GM06990 (cell line): ENCODE results near the gene TMEM229B.

Source experiments
- DNase-seq: peaks from one replicate; pipeline ENCODE4 v3.0.0-alpha.2; 2011; ENCODE audit not compliant: insufficient read length; ENCODE audit errors: extremely low read depth
- H3K27me3 ChIP-seq: replicated peaks from 2 replicates; pipeline ENCODE4 v1.6.0; 2011; ENCODE audit warnings: low read length; ENCODE audit not compliant: control insufficient read depth, insufficient read depth
- H3K36me3 ChIP-seq: 2 replicates; pipeline ENCODE4 v1.5.1; 2011; ENCODE audit warnings: low read length; ENCODE audit not compliant: control insufficient read depth, insufficient read depth
- H3K4me3 ChIP-seq: replicated peaks from 2 replicates; pipeline ENCODE4 v1.5.1; 2011; ENCODE audit warnings: low read depth, mild to moderate bottlenecking, control low read depth, low read length
- TF ChIP-seq, protein P1 (sequence below): IDR thresholded peaks from 2 replicates; pipeline ENCODE4 v1.5.1; 2011; ENCODE audit warnings: low read length, control low read depth, mild to moderate bottlenecking, inconsistent platforms; ENCODE audit not compliant: insufficient read depth, poor library complexity, severe bottlenecking

The TMEM229B gene

GRCh38 chr14:67483579-67484285 is 4.8 kb downstream of the TMEM229B start:
- TF ChIP-seq, protein P1, sequence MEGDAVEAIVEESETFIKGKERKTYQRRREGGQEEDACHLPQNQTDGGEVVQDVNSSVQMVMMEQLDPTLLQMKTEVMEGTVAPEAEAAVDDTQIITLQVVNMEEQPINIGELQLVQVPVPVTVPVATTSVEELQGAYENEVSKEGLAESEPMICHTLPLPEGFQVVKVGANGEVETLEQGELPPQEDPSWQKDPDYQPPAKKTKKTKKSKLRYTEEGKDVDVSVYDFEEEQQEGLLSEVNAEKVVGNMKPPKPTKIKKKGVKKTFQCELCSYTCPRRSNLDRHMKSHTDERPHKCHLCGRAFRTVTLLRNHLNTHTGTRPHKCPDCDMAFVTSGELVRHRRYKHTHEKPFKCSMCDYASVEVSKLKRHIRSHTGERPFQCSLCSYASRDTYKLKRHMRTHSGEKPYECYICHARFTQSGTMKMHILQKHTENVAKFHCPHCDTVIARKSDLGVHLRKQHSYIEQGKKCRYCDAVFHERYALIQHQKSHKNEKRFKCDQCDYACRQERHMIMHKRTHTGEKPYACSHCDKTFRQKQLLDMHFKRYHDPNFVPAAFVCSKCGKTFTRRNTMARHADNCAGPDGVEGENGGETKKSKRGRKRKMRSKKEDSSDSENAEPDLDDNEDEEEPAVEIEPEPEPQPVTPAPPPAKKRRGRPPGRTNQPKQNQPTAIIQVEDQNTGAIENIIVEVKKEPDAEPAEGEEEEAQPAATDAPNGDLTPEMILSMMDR, result no peak
- H3K27me3 ChIP-seq, result no peaks in the 10 kb centered on the region
- no peak for DNase-seq
- H3K4me3 ChIP-seq, result no peak overlapping the region
- no peaks in the 10 kb centered on the region for H3K36me3 ChIP-seq

- no peak overlapping the region for H3K4me3 ChIP-seq
- TF ChIP-seq, protein P1, result no peak
- H3K27me3 ChIP-seq, result no peaks in the 10 kb centered on the region
- no peaks in the 10 kb centered on the region for H3K36me3 ChIP-seq
- DNase-seq, result no peak
These were observed 6.0 kb downstream of the TMEM229B start for GRCh38 chr14:67482231-67483164.

- TF ChIP-seq, protein P1, result no peak
- no peak overlapping the region for H3K4me3 ChIP-seq
- DNase-seq, result no peak
- no peaks in the 10 kb centered on the region for H3K36me3 ChIP-seq
- H3K27me3 ChIP-seq, result no peaks in the 10 kb centered on the region
These were observed 8.5 kb downstream of the TMEM229B start for GRCh38 chr14:67480011-67480410.

DNA sequence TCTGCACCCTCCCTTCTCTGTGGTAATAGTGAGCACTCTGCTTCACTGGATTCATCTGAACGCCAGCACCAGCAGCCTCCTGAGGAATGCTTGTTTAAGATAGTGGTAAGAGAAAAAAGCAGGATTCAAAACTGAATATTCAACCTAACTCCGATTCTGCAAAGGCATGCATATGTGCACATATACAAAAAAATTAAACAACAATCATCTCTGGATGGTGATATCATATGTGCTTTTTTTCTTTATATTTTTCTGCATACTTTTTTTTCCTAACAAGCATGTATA is 9.8 kb downstream of the TMEM229B start:
- H3K27me3 ChIP-seq, result no peaks in the 10 kb centered on the region
- H3K4me3 ChIP-seq, result no peak overlapping the region
- DNase-seq, result no peak
- TF ChIP-seq, protein P1, result no peak
- H3K36me3 ChIP-seq, result no peaks in the 10 kb centered on the region

DNA sequence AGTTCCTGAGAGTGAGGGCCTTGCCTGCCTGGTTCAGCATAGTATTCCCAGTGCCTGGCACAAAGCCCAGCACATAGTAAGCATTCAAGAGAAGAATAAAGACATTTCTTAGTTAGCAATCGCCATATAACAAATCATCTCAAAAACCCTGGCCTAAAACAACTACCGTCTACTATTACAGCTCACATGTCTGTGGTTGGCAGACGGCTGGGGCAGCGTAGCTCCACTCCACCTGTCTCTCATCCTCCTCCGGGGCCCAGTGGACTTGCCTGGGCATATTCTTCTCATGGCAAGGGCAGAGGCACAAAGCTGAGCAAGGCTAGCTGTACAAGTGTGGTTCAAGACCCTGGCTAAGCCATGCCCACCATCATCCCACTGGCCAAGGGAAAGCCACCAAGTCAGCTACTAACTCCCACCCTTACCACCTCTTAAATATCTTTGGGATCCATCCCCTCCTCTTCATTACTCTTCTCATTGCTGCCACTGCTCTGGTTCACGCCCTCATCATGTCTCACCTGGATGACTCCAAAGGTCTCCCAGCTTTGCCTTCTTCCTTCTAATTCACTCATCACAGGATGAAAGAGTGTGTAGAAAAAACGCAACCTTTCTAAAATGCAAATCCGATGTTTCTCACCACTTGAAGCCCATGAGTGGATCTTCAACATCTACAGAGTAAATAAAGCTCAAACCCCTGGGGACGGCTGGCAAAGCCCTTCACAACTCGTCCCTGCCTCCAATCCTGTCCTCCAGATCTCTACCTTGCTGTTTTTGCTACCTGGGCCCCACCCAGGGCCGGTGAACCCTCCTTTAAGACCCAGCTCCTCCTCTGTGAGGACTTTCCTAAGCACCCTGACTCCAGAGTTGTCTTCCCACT is 10.4 kb downstream of the TMEM229B start:
- DNase-seq, result no peak
- no peaks in the 10 kb centered on the region for H3K27me3 ChIP-seq
- no peaks in the 10 kb centered on the region for H3K36me3 ChIP-seq
- TF ChIP-seq, protein P1, result no peak
- H3K4me3 ChIP-seq, result no peak overlapping the region
